Measurements from ENCODE around the gene U2AF2. TPM values are rescaled to one million over a fixed set of nuclear protein-coding genes. Genes with fewer than 3 reads are reported as not detected.

Gene U2AF2
- polyA plus RNA-seq, 1 donor (not counting 4 experiments of a cell fraction or from before 2014, with no cell fraction given) = 109 TPM

DNA sequence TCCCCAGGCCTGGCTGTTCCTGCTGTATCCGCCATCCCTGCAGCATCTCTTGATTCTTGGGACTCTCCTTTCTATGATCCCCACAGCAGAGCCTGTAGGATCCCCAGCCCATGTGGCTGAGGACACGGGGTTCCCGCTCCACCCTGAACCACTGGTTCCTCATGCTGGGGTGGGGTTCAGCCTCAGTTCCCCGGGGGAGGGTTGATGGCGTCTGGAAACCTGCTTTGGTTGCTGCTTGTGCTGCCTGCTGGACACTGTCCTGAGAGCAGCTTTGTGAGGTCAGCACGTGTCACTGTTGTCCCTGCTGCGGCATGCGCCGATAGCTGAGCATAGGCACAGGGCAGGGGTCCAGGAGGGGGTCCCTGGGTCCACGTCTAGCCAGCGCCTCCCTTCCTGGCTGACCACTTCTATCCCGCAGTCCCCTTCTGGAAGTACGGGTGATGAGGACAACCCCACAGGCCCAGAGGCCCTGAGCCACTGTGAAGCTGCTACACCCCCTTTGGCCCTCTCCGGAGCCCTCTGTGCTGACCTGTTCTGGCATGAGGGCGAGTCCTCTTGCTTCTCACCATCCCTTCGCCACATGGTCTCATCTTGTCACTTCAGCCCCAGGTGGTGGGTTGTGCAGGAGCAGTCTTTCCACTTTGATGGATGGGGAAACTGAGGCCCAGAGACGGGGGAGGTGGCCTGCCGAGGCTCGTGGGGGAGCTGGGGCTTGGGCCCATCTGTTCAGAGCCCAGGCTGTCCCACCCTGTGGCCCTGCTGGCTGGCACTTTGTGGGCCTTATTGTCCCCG, 25.7 kb downstream of the U2AF2 start:
- Histone ChIP-seq H3K4me1 (ENCODE audit: control insufficient read depth, extremely low read depth, insufficient read depth, low read length) (peaks cover 31% of the 10 kb centered on the region), H3K27ac (ENCODE audit: control insufficient read depth, insufficient read depth, low read length) (no peak overlapping the region), H3K27me3 (ENCODE audit: control insufficient read depth, extremely low read depth, insufficient read depth, low read length) (no peaks in the 10 kb centered on the region), H3K79me2 (ENCODE audit: control insufficient read depth, insufficient read depth, low read length) (peaks cover 90% of the 10 kb centered on the region), H3K9me1 (ENCODE audit: control insufficient read depth, extremely low read depth, insufficient read depth, low read length) (no peaks in the 10 kb centered on the region), H3K9me3 (ENCODE audit: control insufficient read depth, low read depth, low read length) (no peaks in the 10 kb centered on the region), H2AFZ (ENCODE audit: control insufficient read depth, low read length) (no peak overlapping the region), H3K9ac (ENCODE audit: control insufficient read depth, extremely low read depth, insufficient read depth, low read length) (no peak overlapping the region), H3K4me2 (ENCODE audit: control insufficient read depth, extremely low read depth, insufficient read depth, low read depth, low read length) (no peak overlapping the region), H3K4me3 (ENCODE audit: control insufficient read depth in 2 of 3, extremely low read depth in 1 of 3, insufficient read depth in 2 of 3, low read depth in 1 of 3, low read length in 3 of 3) (no peak overlapping the region), H3K36me3 (ENCODE audit: control insufficient read depth in 2 of 2, extremely low read depth in 1 of 2, insufficient read depth in 2 of 2, low read length in 2 of 2) (peaks cover 38 to 58% of the 10 kb centered on the region in 2 experiments), H4K20me1 (ENCODE audit: control insufficient read depth, extremely low read depth, insufficient read depth, low read length) (peaks cover 10% of the 10 kb centered on the region)
- dilution Hi-C loops (cut with MboI; ENCODE audit: extremely low pct_ligation_motif_present, low sequenced_read_pairs) = no loop called here
- DNase-seq (ENCODE audit: low read depth, low spot score) (no peak), FAIRE-seq (no peak)
- TF ChIP-seq, protein P1, sequence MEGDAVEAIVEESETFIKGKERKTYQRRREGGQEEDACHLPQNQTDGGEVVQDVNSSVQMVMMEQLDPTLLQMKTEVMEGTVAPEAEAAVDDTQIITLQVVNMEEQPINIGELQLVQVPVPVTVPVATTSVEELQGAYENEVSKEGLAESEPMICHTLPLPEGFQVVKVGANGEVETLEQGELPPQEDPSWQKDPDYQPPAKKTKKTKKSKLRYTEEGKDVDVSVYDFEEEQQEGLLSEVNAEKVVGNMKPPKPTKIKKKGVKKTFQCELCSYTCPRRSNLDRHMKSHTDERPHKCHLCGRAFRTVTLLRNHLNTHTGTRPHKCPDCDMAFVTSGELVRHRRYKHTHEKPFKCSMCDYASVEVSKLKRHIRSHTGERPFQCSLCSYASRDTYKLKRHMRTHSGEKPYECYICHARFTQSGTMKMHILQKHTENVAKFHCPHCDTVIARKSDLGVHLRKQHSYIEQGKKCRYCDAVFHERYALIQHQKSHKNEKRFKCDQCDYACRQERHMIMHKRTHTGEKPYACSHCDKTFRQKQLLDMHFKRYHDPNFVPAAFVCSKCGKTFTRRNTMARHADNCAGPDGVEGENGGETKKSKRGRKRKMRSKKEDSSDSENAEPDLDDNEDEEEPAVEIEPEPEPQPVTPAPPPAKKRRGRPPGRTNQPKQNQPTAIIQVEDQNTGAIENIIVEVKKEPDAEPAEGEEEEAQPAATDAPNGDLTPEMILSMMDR (optimal IDR thresholded peaks at IDR 0.05 in 1 of 3, IDR thresholded peaks at IDR 0.05 in 1 of 3, conservative IDR thresholded peaks at IDR 0.05 in 1 of 3; ENCODE audit: extremely low read depth in 1 of 3, insufficient read depth in 2 of 3, low read length in 3 of 3) = no peak
- TF ChIP-seq EZH2 (IDR thresholded peaks at IDR 0.05; ENCODE audit: low read length) = no peak

DNA sequence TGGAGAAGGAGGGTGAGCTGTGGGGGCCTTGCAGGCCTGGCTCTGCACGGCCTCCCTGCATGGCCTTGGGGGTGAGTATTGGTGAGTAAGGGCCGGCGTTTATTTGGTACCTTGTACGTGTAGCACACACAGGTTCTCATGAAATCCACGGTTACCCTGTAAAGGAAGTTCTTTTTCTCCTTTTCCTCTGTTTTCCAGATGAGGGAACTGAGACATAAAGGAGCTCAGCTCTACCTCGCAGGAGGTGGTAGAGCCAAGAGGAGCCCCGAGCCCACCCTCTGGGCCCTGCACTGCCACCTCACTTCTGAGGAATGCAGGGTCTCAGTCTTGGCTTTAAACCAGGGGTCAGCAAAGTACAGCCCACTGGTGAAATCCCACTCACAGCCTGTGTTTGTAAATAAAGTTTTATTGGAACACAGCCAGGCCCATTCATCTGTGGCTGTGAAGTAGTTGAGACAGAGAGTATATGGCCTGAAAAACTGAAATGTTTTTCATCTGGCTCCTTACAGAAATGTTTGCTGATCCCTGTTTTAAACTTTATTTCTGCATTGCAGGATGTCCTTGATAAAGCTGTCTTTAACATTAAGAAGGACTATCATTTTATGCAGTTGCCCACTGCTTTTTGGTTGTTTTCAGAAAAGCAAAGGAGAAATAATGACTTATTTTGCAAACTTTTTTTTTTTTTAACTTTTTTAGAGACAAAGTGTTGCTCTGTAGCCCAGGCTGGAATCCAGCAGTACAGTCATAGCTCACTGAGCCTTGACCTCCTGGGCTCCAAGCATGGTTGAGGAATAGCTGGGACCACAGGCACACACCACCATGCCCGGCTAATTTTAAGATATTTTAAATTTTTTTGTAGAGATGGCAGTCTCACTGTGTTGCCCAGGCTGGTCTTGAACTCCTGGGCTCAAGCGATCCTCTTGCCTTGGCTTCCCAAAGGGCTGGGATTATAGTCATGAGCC, 26.6 kb downstream of the U2AF2 start:
- H3K4me1 ChIP-seq (ENCODE audit: control insufficient read depth, extremely low read depth, insufficient read depth, low read length) = peaks cover 25% of the 10 kb centered on the region
- H4K20me1 ChIP-seq (ENCODE audit: control insufficient read depth, extremely low read depth, insufficient read depth, low read length) = peaks cover 10% of the 10 kb centered on the region
- no peak overlapping the region for H3K4me3 ChIP-seq (ENCODE audit: control insufficient read depth in 2 of 3, extremely low read depth in 1 of 3, insufficient read depth in 2 of 3, low read depth in 1 of 3, low read length in 3 of 3)
- peaks cover 90% of the 10 kb centered on the region for H3K79me2 ChIP-seq (ENCODE audit: control insufficient read depth, insufficient read depth, low read length)
- no peak overlapping the region for H3K27ac ChIP-seq (ENCODE audit: control insufficient read depth, insufficient read depth, low read length)
- H3K9me1 ChIP-seq (ENCODE audit: control insufficient read depth, extremely low read depth, insufficient read depth, low read length) = no peaks in the 10 kb centered on the region
- no peaks in the 10 kb centered on the region for H3K27me3 ChIP-seq (ENCODE audit: control insufficient read depth, extremely low read depth, insufficient read depth, low read length)
- DNase-seq (ENCODE audit: low read depth, low spot score) = no peak
- peaks cover 46 to 64% of the 10 kb centered on the region in 2 experiments for H3K36me3 ChIP-seq (ENCODE audit: control insufficient read depth in 2 of 2, extremely low read depth in 1 of 2, insufficient read depth in 2 of 2, low read length in 2 of 2)
- H3K9ac ChIP-seq (ENCODE audit: control insufficient read depth, extremely low read depth, insufficient read depth, low read length) = no peak overlapping the region
- H3K4me2 ChIP-seq (ENCODE audit: control insufficient read depth, extremely low read depth, insufficient read depth, low read depth, low read length) = no peak overlapping the region
- no peak overlapping the region for H2AFZ ChIP-seq (ENCODE audit: control insufficient read depth, low read length)
- FAIRE-seq = no peak
- no peaks in the 10 kb centered on the region for H3K9me3 ChIP-seq (ENCODE audit: control insufficient read depth, low read depth, low read length)
- dilution Hi-C loops (cut with MboI; ENCODE audit: extremely low pct_ligation_motif_present, low sequenced_read_pairs) = no loop called here
- no peak for TF ChIP-seq EZH2 (IDR thresholded peaks at IDR 0.05; ENCODE audit: low read length)

Data from keratinocyte (primary cell).